LNCAP (cell line): ENCODE results near the gene GHDC.

Experiments used
- TF ChIP-seq, protein P1 (sequence below): fragments of 450-650 bp; IDR thresholded peaks from 2 replicates; pipeline ENCODE4 v1.5.1; 2017; ENCODE audit warnings: mild to moderate bottlenecking

The GHDC gene

DNA sequence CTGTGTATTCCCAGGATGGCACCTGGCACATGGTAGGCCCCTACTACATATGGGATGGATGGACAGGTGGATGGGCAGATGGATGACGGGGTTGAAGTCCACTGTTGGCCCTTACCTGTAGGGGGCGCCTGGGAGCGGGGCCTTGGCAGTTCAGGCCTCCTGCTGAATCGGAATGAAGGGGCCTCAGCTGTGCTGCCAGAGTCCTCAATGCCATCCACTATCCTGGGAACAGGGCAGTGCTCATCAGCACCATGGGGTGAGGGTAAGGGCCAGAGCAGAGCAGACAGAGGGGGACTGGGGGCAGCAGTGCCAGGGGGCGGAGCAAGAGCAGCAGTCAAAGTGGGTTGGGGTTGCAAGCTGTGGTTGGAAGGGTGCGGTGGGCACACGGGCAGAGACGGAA, 31.2 kb downstream of the GHDC start:
- TF ChIP-seq, protein P1, sequence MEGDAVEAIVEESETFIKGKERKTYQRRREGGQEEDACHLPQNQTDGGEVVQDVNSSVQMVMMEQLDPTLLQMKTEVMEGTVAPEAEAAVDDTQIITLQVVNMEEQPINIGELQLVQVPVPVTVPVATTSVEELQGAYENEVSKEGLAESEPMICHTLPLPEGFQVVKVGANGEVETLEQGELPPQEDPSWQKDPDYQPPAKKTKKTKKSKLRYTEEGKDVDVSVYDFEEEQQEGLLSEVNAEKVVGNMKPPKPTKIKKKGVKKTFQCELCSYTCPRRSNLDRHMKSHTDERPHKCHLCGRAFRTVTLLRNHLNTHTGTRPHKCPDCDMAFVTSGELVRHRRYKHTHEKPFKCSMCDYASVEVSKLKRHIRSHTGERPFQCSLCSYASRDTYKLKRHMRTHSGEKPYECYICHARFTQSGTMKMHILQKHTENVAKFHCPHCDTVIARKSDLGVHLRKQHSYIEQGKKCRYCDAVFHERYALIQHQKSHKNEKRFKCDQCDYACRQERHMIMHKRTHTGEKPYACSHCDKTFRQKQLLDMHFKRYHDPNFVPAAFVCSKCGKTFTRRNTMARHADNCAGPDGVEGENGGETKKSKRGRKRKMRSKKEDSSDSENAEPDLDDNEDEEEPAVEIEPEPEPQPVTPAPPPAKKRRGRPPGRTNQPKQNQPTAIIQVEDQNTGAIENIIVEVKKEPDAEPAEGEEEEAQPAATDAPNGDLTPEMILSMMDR, result peak; percentile 54; the same call in 1 of the 2 replicates

GRCh38 chr17:42160531-42160910, 33.8 kb downstream of the GHDC start:
- TF ChIP-seq, protein P1, result no peak

- TF ChIP-seq, protein P1, result no peak
Measured at GRCh38 chr17:42159796-42160530, 34.3 kb downstream of the GHDC start.

GRCh38 chr17:42155614-42156045, 38.7 kb downstream of the GHDC start:
- TF ChIP-seq, protein P1, result no peak

DNA sequence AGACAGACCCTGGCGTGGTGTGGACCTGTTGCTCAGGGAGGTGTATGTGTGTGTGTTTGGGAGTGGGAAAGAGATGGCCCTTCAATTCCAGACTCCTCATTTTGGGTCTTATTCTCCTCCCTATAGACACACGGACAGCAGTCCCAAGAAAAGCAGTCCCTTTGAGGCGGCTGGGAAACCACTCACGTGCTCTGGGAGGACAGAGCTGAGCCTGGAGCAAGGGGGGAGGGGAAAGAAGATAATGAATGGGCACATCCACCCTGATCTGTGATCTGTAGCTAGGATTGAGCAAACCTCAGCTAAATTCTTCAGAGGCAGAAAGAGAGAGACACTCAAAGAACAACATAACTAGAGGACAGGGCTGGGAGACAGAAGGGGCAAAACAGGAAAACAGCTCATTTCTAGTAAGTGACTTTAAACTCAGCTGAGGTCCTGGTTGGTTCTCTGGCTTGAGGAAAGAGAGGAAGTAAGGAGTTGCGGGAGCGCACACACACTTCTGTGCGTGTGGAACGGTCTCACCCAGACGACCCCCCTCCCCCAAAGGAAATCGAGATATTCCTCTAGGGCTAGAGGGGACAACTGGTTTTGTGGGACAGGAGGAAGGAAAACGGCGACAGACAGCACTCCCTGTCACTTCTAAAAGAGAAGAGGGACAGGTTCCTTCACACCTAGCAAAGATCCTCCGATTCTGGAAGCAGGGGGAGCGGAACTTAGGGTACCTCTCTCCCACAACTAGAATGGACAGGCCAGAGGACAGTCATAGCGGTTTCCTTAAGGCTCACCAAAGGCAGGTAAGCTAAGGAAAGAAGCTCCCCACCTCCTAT, 40.2 kb downstream of the GHDC start:
- TF ChIP-seq, protein P1, result no peak

DNA sequence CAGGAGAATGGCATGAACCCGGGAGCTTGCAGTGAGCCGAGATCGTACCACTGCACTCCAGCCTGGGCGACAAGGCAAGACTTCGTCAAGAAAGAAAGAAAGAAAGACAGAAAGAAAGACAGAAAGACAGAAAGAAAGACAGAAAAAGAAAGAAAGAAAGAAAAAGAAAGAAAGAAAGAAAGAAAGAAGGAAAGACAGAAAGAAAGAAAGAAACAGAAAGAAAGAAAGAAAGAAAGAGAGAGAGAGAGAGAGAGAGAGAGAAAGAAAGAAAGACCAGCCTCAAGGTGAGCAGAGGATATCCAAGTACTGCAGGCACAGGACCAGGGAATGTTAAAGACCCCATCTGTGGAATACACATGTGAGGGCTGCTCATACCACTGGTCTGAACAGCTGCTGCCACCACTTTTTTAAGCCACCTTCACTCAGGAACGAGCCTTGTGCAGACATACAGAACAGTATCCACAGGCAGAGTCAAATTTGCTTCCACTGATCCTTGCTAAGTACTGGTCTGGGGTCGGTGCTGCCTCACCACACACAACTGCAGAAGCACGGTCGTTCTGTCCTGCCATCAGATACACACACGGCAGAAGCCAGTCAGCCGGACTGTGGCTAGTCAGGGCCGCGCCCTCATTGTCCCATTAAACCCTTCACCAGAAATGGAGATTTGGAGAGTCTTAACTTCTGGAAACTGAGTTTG, 47.2 kb downstream of the GHDC start:
- TF ChIP-seq, protein P1, result no peak

DNA sequence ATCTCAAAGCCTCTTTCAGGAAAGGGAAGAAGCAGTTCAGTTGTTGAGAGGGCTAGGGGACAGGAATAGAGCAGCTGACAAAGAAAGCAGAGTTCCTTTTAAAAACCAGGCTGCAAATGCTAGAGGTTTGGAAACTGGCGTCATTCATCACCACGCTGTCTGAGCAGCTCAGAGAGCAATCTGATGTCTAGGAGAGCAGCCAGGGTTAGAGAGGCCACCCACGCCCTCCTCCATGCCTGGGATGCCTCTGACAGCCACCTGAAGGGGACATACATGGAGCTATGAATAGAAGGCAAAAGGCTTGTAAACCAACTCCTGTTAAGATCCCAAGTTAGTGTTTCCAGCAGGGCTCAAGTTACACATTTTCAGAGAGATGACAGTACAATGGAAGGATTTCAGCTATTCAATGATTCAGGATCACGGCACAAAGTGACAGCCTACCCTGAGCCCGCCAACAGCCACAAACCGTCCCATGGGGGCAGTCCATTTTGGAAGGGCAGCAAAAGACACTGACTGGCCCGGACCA, 51.9 kb downstream of the GHDC start:
- TF ChIP-seq, protein P1, result no peak
